Measurements from ENCODE around the gene CX3CL1.
"Not testable (repeated sequence)": the region's sequence is repeated elsewhere in the genome, so short reads cannot be mapped to it uniquely, and the experiment has no call there.

The CX3CL1 gene

DNA sequence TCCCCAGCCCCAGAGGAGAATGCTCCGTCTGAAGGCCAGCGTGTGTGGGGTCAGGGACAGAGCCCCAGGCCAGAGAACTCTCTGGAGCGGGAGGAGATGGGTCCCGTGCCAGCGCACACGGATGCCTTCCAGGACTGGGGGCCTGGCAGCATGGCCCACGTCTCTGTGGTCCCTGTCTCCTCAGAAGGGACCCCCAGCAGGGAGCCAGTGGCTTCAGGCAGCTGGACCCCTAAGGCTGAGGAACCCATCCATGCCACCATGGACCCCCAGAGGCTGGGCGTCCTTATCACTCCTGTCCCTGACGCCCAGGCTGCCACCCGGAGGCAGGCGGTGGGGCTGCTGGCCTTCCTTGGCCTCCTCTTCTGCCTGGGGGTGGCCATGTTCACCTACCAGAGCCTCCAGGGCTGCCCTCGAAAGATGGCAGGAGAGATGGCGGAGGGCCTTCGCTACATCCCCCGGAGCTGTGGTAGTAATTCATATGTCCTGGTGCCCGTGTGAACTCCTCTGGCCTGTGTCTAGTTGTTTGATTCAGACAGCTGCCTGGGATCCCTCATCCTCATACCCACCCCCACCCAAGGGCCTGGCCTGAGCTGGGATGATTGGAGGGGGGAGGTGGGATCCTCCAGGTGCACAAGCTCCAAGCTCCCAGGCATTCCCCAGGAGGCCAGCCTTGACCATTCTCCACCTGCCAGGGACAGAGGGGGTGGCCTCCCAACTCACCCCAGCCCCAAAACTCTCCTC lies 10.4 kb downstream of the CX3CL1 start:
- no peak for DNase-seq (ENCODE audit: low read depth in 2 of 2)

DNA sequence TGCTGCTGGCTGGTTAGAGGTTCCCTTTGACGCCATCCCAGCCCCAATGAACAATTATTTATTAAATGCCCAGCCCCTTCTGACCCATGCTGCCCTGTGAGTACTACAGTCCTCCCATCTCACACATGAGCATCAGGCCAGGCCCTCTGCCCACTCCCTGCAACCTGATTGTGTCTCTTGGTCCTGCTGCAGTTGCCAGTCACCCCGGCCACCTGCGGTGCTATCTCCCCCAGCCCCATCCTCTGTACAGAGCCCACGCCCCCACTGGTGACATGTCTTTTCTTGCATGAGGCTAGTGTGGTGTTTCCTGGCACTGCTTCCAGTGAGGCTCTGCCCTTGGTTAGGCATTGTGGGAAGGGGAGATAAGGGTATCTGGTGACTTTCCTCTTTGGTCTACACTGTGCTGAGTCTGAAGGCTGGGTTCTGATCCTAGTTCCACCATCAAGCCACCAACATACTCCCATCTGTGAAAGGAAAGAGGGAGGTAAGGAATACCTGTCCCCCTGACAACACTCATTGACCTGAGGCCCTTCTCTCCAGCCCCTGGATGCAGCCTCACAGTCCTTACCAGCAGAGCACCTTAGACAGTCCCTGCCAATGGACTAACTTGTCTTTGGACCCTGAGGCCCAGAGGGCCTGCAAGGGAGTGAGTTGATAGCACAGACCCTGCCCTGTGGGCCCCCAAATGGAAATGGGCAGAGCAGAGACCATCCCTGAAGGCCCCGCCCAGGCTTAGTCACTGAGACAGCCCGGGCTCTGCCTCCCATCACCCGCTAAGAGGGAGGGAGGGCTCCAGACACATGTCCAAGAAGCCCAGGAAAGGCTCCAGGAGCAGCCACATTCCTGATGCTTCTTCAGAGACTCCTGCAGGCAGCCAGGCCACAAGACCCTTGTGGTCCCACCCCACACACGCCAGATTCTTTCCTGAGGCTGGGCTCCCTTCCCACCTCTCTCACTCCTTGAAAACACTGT lies 11.3 kb downstream of the CX3CL1 start:
- no peak for DNase-seq (ENCODE audit: low read depth in 2 of 2)

DNA sequence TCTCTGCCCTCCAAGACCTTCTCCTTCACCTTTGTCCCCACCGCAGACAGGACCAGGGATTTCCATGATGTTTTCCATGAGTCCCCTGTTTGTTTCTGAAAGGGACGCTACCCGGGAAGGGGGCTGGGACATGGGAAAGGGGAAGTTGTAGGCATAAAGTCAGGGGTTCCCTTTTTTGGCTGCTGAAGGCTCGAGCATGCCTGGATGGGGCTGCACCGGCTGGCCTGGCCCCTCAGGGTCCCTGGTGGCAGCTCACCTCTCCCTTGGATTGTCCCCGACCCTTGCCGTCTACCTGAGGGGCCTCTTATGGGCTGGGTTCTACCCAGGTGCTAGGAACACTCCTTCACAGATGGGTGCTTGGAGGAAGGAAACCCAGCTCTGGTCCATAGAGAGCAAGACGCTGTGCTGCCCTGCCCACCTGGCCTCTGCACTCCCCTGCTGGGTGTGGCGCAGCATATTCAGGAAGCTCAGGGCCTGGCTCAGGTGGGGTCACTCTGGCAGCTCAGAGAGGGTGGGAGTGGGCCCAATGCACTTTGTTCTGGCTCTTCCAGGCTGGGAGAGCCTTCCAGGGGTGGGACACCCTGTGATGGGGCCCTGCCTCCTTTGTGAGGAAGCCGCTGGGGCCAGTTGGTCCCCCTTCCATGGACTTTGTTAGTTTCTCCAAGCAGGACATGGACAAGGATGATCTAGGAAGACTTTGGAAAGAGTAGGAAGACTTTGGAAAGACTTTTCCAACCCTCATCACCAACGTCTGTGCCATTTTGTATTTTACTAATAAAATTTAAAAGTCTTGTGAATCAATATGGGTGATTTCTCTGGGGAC lies 12.2 kb downstream of the CX3CL1 start:
- no peak for DNase-seq (ENCODE audit: low read depth in 2 of 2)

DNA sequence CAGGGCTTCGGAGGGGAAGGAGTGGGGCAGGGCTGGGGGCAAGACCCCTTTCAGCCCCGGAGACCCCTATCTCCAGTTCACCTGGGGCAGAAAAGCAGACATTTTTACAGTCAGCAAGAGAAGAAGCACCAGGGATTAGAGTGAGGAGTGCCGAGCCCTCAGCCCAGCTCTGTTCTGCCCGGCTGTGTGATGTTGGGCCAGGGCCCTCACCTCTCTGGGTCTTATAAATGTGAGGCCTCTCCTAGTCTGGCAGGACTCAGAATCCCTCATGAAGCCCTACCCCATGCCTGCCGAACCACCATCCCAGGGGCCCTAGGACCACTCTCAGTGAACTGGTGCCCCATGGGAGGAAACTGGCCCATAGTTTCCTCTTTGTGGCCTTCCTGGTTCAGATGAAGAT lies 12.8 kb downstream of the CX3CL1 start:
- DNase-seq (ENCODE audit: low read depth in 2 of 2): no peak

DNA sequence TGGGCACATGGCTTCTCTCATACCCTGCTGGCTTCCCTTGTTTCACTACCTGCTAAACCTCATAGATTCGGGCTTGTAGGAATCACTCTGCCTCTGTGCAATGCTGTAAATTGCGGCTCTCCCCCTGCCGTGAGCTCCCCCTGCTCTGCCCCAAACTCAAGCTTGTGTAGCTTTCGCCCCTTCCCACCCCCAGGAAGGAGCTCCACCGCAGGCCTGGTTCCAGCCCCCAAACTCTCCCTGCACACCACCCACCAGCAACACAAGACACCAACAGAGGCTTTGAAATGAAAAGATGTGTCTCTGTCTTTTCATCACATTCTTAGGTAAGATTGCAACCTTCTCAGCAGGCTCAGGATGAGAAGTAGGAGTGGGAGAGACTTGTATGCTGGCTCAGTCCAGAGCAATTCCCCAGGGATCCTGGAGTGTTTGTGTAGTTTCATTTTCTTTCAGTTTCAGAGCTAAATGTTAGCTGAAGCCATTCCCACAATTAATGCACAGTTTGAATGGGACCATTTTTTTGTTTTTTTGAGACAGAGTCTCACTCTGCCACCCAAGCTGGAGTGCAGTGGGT lies 14.2 kb downstream of the CX3CL1 start:
- no peak for DNase-seq (ENCODE audit: low read depth in 2 of 2)

DNA sequence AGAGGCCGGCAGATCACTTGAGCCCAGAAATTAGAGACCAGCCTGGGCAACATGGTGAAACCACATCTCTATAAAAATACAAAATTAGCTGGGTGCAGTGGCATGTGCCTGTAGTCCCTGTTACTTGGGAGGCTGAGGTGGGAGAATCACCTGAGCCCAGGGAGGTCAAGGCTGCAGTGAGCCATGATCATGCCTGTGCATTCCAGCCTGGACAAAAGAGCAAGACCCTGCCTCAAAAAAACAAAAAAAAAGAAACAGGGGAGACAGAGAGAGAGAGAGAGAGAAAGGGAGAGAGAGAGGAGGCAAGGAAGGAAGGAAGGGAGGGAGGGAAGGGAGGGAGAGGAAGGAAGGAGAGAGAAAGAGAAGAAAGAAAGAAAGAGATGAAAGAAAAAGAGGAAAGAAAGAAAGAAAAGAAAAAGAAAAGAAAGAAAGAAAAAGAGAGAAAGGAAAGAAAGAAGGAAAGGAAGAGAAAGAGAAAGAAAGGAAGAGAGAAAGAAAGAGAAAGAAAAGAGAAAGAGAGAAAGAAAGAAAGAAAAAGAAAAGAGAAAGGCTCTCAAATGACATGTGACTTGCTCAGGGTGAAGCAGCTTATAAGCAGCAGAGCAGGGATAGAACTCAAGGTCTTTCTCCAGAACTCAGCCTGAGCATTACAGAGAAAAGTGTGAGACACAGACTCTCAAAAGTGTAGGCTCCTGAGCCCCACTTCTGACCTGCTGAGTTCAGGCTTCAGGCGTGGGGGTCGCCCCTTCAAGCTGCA lies 15.5 kb downstream of the CX3CL1 start:
- no peak for DNase-seq (ENCODE audit: low read depth in 2 of 2)

DNA sequence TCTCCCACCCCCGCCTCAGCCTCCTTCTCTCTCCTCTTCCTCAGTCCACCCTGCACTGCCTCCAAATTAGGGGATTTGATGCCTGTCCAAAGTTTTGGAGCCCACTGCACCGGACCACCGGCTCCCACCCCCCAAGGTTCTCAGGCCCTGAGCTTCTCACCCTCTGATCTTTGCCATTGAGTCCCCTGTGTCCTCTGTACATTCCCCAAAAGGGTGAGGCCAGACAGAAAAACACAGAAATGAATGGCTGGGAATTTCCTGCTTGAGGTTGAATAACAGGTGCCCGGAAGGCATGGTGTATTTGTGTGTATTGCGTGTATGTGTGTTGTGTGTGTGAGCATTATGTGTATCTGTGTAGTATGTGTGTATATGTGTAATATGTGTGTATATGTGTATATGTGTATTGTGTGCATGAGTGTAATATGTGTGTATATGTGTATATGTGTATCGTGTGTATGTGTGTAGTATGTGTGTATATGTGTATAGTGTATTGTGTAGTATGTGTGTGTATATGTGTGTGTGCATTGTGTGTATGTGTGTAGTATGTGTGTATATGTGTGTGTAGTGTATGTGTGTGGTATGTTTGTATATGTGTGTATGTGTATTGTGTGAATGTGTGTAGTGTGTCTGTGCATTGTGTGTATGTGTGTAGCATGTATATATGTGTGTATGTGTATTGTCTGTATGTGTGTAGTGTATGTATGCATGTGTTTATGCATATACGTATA lies 16.2 kb downstream of the CX3CL1 start:
- no peak for DNase-seq (ENCODE audit: low read depth in 2 of 2)

DNA sequence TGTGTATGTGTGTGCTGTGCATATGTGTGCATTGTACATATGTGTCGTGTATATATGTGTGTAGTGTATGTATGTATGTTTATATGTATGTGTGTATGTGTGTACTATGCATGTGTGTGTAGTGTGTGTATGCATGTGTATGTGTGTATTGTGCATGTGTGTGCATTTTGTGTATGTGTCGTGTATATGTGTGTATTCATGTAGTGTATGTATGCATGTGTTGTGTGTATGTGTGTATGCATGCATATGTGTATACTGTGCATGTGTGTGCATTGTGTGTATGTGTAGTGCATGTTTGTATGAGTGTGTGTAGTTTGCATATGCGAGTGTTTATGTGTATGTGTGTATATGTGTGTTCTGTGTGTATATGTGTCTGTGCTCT lies 16.8 kb downstream of the CX3CL1 start:
- DNase-seq (ENCODE audit: low read depth in 2 of 2): no peak

DNA sequence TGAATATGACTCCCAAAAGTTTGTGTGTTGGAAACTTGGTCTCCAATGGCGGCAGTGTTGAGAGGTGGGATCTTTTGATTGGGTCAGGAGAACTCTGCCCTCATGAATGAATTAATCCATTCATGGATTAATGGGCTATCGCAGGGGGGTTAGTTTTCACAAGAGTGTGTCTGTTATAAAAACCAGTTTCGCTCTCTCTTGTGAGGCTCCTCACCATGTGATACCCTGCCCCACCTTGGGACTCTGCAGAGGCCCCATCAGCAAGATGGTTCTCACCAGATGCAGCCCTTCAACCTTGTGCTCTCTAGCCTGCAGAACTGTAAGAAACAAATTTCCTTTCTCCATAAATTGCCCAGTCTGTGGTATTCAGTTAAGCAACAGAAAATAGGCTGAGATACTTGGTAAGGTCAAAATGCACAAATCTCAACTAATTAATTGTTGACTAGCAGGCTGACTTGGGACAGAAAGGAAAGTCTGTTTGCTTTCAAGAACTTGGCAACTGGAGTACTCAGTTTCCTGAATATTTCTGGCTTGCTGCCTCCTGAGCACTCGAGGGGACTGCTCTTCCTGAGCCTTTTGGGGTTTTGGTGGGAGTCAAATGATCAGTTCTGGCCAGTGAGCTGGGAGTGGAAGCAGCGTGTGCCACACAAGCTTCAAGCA lies 18.5 kb downstream of the CX3CL1 start:
- DNase-seq (ENCODE audit: low read depth in 2 of 2): no peak

DNA sequence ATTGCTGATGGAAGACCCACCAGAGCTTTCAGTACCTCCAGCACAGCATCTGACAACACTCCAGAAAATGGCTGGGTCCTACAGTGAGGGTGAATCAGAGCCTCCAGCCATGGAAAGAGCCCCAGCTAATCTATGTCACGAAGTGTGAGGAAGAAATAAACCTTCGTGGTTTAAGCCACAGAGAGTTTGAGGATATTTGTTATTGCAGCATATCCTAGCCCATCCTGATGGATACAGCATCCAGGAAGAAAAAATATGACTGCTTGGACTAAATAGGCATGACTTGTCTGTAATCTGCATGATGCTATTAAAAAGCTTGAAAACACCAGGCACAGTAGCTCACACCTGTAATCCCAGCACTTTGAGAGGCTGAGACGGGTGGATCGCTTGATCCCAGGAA lies 19.0 kb downstream of the CX3CL1 start:
- no peak for DNase-seq (ENCODE audit: low read depth in 2 of 2)

DNA sequence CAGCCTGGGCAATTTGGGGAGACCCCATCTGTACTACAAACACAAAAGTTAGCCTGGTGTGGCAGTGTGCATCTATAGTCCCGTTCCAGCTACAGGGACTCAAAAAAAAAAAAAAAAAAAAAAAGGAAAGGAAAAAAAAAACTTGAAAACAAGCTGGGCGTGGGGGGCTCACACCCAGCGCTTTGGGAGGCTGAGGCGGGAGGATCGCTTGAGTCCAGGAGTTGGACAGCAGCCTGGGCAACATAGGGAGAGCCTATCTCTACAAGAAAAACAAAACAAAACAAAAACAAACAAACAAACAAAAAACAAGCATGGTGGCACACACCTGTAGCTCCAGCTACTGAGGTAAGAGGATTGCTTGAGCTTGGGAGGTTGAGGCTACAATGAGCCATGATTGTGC lies 19.4 kb downstream of the CX3CL1 start:
- no peak for DNase-seq (ENCODE audit: low read depth in 2 of 2)

DNA sequence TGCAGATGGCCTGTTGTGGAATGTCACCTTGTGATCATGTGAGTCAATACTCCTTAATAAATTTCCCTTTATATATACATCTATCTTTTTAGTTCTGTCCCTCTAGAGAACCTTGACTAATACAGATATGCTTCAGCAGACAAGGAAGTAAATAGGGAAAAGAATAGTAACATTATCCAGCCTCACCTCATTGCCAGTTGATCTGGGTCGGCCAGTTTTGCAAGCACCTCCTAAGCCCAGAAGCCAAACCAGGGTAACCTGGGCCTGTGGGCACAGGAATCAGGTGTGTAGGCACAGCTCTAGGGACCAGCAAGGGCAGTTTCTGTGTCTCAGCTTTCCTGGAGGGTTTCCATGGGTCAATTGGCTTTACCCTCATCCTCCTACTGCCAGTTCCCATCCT lies 20.4 kb downstream of the CX3CL1 start:
- DNase-seq (ENCODE audit: low read depth in 2 of 2): no peak

DNA sequence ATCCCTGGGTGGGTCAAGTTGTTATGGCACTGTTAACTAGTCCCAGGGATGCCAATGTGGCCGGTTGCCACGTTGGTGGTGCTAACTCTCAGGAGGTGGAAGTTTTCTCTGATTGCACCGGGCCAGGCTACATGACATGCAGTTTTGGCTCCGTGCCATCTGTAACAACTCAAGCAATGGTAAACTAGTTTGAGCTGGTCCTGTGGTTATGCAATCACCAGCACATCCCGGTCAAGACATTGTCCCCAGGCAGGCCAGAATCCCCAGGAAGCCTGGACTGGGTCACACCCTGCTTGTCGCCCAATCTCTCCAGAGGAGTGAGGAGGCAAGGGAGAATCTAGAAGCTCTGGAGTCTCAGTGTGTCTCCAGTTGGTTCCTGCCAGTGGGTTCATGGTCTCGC lies 22.2 kb downstream of the CX3CL1 start:
- DNase-seq (ENCODE audit: low read depth in 2 of 2): no peak

DNA sequence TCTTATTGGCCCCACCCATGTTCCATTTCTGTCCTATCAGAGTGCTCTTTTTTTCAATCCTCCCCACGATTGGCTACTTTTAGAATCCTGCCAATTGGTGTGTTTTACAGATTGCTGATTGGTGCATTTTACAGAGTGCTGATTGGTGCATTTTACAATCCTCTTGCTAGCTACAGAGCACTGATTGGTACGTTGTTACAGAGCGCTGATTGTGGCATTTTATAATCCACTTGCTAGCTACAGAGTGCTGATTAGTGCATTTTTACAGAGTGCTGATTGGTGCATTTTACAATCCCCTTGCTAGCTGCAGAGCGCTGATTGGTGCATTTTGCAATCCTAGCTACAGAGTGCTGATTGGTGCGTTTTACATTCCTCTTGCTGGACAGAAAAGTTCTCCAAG lies 22.7 kb downstream of the CX3CL1 start:
- no peak for DNase-seq (ENCODE audit: low read depth in 2 of 2)

DNA sequence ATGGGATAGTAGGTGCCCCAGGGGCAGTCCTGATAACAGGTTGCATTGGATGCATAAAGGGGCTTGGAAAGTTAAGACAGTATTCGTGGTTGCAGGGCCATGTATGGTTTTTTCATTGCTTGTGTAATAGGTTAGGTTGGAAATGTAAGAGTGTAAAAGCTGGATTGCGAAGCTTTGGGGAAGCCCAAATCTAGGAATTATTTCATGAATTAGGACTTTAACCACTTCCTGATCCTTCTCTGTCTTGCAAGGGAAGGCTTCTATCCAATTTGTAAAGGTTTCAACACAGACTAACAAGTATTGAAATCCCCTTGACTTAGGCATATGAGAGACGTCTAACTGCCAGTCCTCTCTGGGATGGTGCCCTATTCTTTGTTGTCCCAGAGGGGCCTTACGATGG lies 24.5 kb downstream of the CX3CL1 start:
- no peak for DNase-seq (ENCODE audit: low read depth in 2 of 2)

DNA sequence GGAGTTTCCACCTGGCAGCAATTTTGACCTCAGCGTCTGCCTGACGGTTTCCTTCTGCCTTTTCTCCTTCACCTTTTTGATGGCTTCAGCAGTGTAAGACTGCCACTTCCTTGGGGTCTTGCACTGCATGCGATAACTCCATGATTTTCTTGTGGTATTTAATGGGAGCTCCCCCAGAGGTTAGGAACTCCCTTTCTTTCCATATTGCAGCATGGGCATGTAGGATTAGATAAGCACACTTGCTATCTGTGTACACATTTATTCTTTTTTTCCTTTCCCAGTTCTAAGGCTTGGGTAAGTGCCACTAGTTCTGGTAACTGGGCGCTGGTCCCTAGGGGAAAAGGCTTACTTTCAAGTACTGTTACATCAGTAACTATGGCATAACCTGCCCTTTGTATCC lies 25.2 kb downstream of the CX3CL1 start:
- DNase-seq (ENCODE audit: low read depth in 2 of 2): not testable (repeated sequence)

DNA sequence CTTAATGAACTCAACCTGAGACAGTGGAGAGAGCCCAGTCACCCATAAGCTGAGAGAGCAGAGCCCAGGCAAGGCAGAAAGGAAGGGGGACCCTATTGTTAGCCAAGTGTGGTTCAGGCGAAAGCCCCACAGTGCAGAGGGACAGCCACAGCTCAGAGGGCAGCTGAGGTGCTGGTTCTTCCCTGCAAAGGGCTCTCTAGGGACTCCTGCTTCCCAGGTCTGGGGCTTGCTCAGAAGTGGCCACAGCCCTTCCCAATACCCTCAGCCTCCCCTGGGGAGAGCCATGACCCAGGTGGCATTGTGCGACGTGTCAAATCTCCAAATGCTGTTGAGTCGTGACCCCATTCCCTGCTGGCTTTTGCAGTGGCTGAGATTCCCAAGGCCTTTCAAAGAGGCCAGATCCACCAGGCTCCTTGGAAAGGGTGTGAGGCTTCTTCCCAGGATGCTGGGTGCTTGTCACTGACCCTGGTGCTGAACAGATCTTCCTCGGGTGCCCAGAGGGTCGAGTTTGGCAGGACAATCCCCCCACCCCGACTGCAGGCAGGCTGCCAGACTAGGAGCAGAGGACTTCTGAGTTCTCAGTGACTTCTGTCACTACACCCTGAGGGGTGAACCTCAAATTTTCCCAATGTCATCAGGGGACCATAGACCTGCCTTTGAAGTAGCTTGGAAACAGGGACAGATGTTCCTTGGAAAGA lies 29.8 kb downstream of the CX3CL1 start:
- no peak for DNase-seq (ENCODE audit: low read depth in 2 of 2)

DNA sequence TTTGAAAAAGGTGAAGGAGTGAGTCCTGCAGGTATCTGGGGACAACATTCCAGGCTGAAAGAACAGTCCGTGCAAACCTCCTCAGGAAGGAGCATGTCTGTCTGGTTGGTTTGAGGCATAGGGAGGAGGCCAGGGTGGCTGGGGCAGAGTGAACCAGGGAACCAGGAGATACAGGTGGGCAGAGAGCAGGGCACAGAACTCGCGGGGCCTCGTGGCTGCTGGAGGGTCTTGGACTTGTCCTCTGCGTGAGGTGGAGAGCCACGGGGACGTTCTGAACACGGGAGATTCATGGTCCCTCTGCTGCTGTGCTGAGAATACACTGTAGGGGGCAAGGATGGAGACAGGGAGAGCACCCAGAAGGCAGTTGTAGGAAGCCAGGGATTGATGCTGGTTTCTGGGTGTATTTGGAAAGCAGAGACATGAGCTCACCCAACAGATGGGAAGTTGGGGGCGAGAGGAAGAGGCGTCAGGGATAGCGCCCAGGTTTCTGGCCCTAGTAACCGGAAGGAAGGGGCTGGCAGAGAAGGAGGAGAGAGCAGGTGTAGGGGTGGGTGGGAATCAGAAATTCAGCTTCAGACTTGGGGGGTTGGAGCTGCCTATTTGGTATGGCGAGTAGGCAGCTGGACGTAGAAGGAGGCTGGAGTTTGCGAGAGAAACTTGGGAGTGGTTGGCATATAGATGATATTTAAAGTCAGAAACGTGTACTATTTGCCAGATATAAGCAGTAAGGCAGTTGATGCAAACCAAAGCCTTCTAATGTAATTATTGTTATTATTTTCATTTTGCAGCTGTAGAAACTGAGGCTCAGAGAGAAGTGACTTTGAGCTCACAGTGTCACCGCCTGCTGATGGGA lies 31.9 kb downstream of the CX3CL1 start, which contains the start of gene CCL17:
Gene CCL17 (plus strand): TSS at position 803 of the 853 bp plus-strand sequence. CDS start 9,166 bp downstream, outside the sequence.
- DNase-seq (ENCODE audit: low read depth in 2 of 2): no peak
